ENCODE results near the gene FAM13C.

GRCh38 chr10:59289853-59290252 lies 72.5 kb downstream of the FAM13C start:
- no peak for TF ChIP-seq CTCF (IDR thresholded peaks at IDR 0.05)
- no peak for TF ChIP-seq POLR2AphosphoS5 (IDR thresholded peaks at IDR 0.05)
- no peak for TF ChIP-seq POLR2A (IDR thresholded peaks at IDR 0.05)
